HG02610 (cell line): ENCODE data around the gene PLXNC1.
"Not testable (repeated sequence)": the region's sequence is repeated elsewhere in the genome, so short reads cannot be mapped to it uniquely, and the experiment has no call there.

Experiments used
- ATAC-seq: cut with Tn5 transposase; IDR thresholded peaks from one replicate; pipeline ENCODE4 v1.9.1; 2021; ENCODE audit warnings: mild to moderate bottlenecking, moderate library complexity; ENCODE audit not compliant: unreplicated experiment

Gene PLXNC1

GRCh38 chr12:94286583-94287244, 138.3 kb downstream of the PLXNC1 start:
- no peak for ATAC-seq

DNA sequence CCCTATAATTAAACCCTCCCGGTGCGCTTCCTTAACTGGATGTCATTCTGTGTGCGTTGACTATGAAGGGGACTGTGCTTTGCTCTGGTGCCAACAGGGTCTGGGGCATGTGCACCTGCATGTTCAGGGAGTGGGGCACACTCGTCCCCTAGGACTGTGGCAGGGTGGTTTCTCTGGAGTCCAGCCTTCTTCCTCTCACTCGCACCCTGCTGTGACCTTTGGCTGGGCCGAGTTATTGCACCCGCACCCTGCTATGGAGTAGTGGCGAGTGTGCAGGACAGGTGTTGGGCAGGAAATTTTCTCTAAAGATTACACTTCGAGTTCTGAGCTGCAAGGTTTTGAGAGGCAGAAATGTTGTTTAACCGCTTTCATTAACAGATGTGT, 138.9 kb downstream of the PLXNC1 start:
- no peak for ATAC-seq

GRCh38 chr12:94289461-94290312, 141.3 kb downstream of the PLXNC1 start:
- ATAC-seq = no peak

DNA sequence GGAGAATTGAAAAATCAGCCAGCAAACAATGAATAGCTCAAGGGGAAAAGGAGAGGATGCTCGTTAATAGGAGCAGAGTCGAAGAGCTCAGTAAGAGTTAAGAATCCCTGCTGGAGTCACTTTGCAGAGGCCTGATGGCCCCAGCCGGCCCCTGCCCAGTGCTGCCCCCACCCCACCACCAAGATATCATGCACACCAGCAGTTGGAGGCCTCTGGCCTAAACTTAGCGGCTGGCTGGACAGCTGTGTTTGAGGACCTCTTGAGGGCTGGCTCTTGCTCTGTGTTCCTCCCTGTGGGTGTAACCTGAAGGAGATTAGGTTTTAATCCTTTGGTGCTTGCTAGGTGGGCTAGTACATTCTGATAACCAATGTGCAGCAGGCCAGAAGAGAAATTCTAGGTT, 142.0 kb downstream of the PLXNC1 start:
- no peak for ATAC-seq

GRCh38 chr12:94297096-94297699, 148.8 kb downstream of the PLXNC1 start:
- ATAC-seq = no peak

- ATAC-seq = no peak
Observed at GRCh38 chr12:94297876-94298505, 149.6 kb downstream of the PLXNC1 start.

DNA sequence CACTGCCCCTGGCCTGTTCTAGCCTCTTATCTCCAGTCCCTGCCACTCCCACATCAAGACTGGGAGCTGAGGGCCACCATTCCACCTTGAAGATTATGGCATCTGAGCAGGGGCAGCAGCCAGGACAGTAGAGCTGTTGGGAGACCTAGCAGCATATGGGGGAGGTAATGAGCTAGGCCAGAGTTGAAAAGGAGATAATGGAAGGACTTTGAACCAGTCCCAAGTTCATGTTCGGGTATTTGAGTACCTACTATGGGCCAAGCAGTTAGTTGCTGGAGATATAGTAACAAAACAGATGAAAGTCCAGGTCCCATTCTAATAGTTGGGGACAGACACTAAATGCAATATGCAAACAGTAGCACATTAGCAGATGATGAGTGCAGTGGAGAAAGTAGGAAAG, 151.5 kb downstream of the PLXNC1 start:
- ATAC-seq = no peak

DNA sequence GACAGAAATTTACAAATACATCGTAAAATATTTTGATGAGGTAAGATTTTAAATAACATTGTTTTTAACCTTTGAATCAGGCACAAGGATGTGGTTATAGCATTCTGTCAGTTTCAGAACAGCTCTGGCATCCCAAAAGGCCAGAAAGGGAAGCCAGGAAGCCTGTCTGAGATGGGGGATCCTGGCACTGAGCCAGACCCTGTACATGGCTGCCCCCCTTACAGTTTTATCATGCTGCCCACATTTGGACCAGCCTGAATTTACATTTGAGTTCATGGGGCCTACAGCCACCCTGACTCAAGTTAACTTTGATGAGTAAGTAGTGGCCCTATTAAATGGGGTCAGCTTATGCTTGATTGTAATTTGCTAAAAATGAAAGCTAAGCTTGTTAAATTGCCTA, 155.6 kb downstream of the PLXNC1 start:
- no peak for ATAC-seq

DNA sequence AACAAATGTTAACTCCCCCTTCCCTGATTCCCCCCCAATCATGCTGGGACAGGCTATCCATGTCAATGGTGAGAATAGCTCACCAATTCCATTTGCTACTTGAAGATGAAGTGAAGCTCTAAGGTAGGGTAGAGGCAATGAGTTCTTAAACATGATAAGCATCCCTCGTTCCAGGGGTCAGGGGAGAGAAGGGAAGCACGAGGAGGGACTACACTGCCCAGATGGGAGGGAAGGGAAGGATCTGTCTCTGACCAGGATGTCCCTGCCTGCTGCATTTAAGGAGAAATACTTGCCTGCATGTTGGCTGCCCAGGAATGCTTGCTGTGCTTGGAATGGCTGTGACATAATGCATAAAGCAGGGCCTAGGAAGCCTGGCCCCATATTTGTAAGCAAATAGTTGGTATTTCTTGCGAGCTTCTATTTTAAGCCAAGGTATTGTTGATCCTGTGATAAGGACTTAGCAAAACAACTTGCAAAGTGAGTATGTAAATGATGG, 156.2 kb downstream of the PLXNC1 start:
- no peak for ATAC-seq

- ATAC-seq = peak; percentile 38
Observed at GRCh38 chr12:94305130-94305957, 157.0 kb downstream of the PLXNC1 start.

GRCh38 chr12:94308612-94309011, 160.2 kb downstream of the PLXNC1 start:
- no peak for ATAC-seq

DNA sequence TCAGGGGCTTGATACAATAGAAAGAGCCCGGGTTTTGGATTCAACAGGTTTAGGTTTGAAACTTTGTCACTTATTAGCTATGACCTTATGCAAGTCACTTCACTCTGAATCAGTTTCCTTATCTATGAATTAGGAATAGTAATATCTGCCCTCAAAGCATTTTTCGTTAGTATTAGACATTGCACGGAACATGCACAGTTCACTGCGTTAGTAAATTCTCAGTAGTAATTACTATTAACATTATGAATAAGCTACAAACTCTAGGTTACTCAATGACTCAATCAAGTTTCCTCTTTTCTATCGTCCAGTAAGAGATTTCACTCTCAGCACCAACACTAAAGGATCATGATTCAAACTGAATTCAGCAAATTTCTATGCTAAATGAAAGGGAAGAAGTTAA, 161.0 kb downstream of the PLXNC1 start:
- peak; percentile 91 for ATAC-seq

DNA sequence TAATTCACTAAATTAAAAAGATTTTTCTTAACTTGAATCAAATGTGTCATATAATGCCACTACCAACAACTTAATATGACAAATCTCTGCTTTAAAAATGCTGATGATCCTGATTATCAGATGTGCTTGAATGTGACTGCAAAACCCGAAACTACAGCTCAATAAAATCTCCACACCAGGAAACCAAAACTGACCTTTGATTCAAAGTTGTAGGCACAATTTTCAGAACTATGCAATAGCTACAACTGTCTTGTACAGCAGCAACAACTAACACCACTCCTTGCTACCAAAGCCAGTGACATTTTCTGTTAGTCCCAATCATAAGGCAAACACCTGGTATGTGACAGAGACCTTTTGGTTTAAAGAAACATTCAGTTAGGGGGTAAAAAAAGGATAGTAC, 164.0 kb downstream of the PLXNC1 start:
- ATAC-seq = no peak

- not testable (repeated sequence) for ATAC-seq
Observed at GRCh38 chr12:94316600-94316999, 168.2 kb downstream of the PLXNC1 start.

GRCh38 chr12:94318181-94318580, 169.8 kb downstream of the PLXNC1 start:
- peak; percentile 78 for ATAC-seq

DNA sequence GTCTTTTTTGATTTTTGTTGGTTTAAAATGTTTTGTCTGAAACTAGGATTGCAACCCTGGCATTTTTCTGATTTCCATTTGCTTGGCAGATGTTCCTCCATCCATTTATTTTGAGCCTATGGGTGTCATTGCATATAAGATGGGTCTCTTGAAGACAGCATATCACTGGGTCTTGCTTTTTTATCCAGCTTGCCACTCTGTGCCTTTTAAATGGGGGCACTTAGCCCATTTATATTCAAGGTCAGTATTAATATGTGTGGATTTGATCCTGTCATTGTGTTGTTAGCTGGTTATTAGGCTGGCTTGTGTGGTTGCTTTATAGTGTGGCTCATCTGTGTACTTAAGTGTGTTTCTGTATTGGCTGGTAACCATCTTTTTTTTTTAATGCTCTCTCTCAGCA, 171.7 kb downstream of the PLXNC1 start:
- ATAC-seq = no peak

- ATAC-seq = no peak
Observed at GRCh38 chr12:94322346-94322745, 174.0 kb downstream of the PLXNC1 start.

DNA sequence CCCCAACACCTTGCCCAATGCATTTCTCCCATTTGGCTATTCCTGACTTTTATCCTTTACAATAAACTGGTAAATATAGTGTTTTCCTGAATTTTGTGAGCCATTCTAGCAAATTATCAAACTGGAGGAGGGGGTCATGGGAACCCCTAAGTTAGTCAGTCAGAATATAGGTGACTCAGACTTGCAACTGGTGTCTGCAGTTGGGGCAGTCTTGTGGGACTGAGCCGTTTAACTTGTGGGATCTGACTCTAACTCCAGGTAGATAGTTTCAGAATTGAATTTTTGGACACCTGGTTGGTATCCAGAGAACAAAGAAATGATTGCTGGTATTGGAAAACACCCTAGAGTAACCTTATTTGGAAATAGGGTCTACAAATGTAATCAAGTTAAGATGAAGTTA, 177.9 kb downstream of the PLXNC1 start:
- ATAC-seq = no peak

- ATAC-seq = no peak
Observed at GRCh38 chr12:94326727-94327126, 178.3 kb downstream of the PLXNC1 start.

DNA sequence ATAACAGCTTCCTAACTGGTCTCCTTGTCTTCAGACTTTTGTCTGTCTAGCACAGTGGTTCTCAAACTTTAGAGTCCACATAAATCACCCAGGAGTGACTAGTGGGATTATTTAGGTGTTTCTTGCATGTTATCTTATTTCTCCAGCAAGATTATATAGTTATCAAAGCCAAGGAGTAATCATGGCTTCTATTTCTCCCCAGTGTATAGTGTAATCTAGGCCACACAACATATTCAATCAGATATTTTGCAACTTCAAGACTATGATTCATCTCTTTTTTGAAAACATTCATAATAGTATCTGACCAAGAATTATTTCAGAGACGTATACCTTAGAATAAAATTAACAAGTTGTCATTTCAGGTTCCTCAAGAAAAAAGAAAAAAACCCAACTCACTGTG, 179.4 kb downstream of the PLXNC1 start:
- ATAC-seq = no peak
